ENCODE data around the gene PDX1. TPM values are rescaled to one million over a fixed set of nuclear protein-coding genes. Genes with fewer than 3 reads are reported as not detected.

PDX1 gene
- total and polyA plus RNA-seq, 2 of the 13 experiments (the other 11 are each of a cell fraction or from before 2014, with no cell fraction given), result 0.07 TPM; not detected in 1

- no peak overlapping the region for H2AFZ ChIP-seq (ENCODE audit: low read length)
- ChIA-PET POLR2A (interaction anchor here (1.2 kb wide), 1 partner anchor 41 kb away, joined by 6 read pairs; no protein-coding TSS in a partner anchor), CTCF (ENCODE audit: low intra/inter-chr PET ratio, low total read pairs) (no interaction called here)
- no peaks in the 10 kb centered on the region for H3K9me3 ChIP-seq (ENCODE audit: low read length)
- peaks cover 35% of the 10 kb centered on the region for H3K4me1 ChIP-seq (ENCODE audit: insufficient read depth, low read length)
- H3K27ac ChIP-seq (ENCODE audit: extremely low read length, insufficient read depth, low read length), result no peak overlapping the region
- intact Hi-C loops (cut with micrococcal nuclease; ENCODE audit: unreplicated experiment), result no loop called here
- H3K36me3 ChIP-seq (replicated peaks in 1 of 2; ENCODE audit: control insufficient read depth in 1 of 2, insufficient read depth in 2 of 2, low read length in 2 of 2), result no peaks in the 10 kb centered on the region
- no TSS peak for BruUV-seq (replicated peaks)
- in situ Hi-C loops (cut with HindIII; ENCODE audit: extremely low pct_ligation_motif_present, low pct_unique_long_range_greater_than_20kb), result no loop called here
- H4K20me1 ChIP-seq (ENCODE audit: insufficient read depth, low read length), result no peaks in the 10 kb centered on the region
- 9% methylated on average over 5 of the region's 11 CpGs for WGBS (ENCODE audit: low lambda C conversion rate)
- H3K4me2 ChIP-seq (ENCODE audit: low read depth, low read length), result peak overlapping the region; percentile 77
- H3K27me3 ChIP-seq (ENCODE audit: control insufficient read depth in 1 of 2, insufficient read depth in 2 of 2, low read length in 2 of 2), result peaks cover 8 to 50% of the 10 kb centered on the region in 2 experiments
- no peak overlapping the region for H3K9ac ChIP-seq (ENCODE audit: insufficient read depth, low read depth, low read length)
- peak overlapping the region; percentile 21 to 68 (median 35); a peak in 3 of 6 replicates for H3K4me3 ChIP-seq (replicated peaks in 1 of 3; ENCODE audit: insufficient read depth in 1 of 3, low read depth in 2 of 3, low read length in 3 of 3)
- DNase-seq (ENCODE audit: low spot score) (peak; percentile 12), ATAC-seq (no peak), FAIRE-seq (no peak)
- H3K79me2 ChIP-seq (ENCODE audit: insufficient read depth, low read length), result no peaks in the 10 kb centered on the region
- no peak for TF ChIP-seq PLSCR1 (CRISPR knock-in tag; IDR thresholded peaks at IDR 0.05; ENCODE audit: borderline replicate concordance)
- TF ChIP-seq, protein P1, sequence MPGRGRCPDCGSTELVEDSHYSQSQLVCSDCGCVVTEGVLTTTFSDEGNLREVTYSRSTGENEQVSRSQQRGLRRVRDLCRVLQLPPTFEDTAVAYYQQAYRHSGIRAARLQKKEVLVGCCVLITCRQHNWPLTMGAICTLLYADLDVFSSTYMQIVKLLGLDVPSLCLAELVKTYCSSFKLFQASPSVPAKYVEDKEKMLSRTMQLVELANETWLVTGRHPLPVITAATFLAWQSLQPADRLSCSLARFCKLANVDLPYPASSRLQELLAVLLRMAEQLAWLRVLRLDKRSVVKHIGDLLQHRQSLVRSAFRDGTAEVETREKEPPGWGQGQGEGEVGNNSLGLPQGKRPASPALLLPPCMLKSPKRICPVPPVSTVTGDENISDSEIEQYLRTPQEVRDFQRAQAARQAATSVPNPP (CRISPR knock-in tag; IDR thresholded peaks at IDR 0.05), result 0 out of 2 replicates have a peak, but pooled peaks have one; percentile 57
- TF ChIP-seq RERE (CRISPR knock-in tag; IDR thresholded peaks at IDR 0.05; ENCODE audit: low read depth), result no peak
- 0 out of 2 replicates have a peak, but pooled peaks have one; percentile 40 for TF ChIP-seq BORCS8-MEF2B (CRISPR knock-in tag; IDR thresholded peaks at IDR 0.05)
- TF ChIP-seq, protein P2, sequence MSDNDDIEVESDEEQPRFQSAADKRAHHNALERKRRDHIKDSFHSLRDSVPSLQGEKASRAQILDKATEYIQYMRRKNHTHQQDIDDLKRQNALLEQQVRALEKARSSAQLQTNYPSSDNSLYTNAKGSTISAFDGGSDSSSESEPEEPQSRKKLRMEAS (IDR thresholded peaks at IDR 0.05), result peak; percentile 69
- no peak for TF ChIP-seq ZFP36L2 (CRISPR knock-in tag; IDR thresholded peaks at IDR 0.05)
- no peak for TF ChIP-seq ZFP37 (CRISPR knock-in tag; IDR thresholded peaks at IDR 0.05; ENCODE audit: borderline replicate concordance)
- TF ChIP-seq ZNF263 (CRISPR knock-in tag; IDR thresholded peaks at IDR 0.05), result peak; percentile 77
- no peak for TF ChIP-seq ZUFSP (CRISPR knock-in tag; IDR thresholded peaks at IDR 0.05; ENCODE audit: borderline replicate concordance)
- TF ChIP-seq ARID3A (IDR thresholded peaks at IDR 0.05; ENCODE audit: low read depth, low read length), result no peak
- 0 out of 2 replicates have a peak, but pooled peaks have one; percentile 36 for TF ChIP-seq CSRNP1 (CRISPR knock-in tag; IDR thresholded peaks at IDR 0.05)
Observed at GRCh38 chr13:27919659-27919933, 204 bp upstream of the PDX1 start.
